ENCODE data around the gene TMEM120B.

DNA sequence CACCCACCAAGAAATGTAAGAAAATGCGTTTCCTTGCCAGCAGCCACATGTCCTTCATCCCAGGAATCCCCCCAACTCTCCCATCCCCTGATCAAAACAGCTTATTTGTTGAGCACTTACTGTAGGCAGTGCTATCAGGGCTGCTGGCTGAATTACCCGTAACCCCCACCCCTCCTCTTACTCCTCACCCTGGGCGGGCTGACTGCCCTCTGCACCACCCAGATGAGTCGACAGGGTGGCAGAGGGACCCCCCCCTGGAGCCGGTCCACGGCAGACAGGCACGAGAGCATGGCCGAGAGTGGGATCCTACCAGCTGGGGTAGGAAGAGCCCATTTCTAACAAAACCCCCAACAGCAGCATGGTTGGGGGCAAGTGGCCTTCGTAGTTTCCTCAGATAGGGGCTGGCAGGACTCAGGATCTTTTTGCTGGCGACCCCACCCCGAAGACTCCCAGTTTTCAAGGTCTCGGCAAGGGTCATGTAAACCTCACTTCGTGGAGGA lies 82.0 kb downstream of the TMEM120B start:
- TF ChIP-seq, protein P1, sequence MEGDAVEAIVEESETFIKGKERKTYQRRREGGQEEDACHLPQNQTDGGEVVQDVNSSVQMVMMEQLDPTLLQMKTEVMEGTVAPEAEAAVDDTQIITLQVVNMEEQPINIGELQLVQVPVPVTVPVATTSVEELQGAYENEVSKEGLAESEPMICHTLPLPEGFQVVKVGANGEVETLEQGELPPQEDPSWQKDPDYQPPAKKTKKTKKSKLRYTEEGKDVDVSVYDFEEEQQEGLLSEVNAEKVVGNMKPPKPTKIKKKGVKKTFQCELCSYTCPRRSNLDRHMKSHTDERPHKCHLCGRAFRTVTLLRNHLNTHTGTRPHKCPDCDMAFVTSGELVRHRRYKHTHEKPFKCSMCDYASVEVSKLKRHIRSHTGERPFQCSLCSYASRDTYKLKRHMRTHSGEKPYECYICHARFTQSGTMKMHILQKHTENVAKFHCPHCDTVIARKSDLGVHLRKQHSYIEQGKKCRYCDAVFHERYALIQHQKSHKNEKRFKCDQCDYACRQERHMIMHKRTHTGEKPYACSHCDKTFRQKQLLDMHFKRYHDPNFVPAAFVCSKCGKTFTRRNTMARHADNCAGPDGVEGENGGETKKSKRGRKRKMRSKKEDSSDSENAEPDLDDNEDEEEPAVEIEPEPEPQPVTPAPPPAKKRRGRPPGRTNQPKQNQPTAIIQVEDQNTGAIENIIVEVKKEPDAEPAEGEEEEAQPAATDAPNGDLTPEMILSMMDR (IDR thresholded peaks at IDR 0.05; ENCODE audit: low read depth, low read length), result no peak
- no peak for TF ChIP-seq EZH2phosphoT487 (IDR thresholded peaks at IDR 0.05; ENCODE audit: low read depth)

Data from OCI-LY3 (cell line).